ENCODE measurements around the gene ZNF564.
"Not testable (repeated sequence)": the region's sequence is repeated elsewhere in the genome, so short reads cannot be mapped to it uniquely, and the experiment has no call there.

ZNF564 gene

DNA sequence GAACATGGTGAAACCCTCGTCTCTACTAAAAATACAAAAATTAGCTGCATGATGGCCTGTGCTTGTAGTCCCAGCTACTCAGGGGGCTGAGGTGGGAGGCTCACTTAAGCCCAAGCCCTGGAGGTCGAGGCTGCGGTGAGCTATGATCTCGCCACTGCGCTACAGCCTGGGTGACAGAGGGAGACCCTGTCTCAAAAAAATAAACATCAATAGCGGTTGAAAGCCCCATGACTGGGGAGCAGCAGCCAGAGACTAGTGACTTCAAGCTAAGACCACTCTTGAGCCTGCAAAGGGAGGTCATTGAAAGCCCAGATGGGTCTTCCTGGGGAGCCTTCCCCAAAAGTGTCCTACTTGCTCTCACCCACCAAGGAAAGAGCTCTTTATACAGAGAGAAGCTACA, 54.8 kb downstream of the ZNF564 start:
- DNase-seq = no peak

DNA sequence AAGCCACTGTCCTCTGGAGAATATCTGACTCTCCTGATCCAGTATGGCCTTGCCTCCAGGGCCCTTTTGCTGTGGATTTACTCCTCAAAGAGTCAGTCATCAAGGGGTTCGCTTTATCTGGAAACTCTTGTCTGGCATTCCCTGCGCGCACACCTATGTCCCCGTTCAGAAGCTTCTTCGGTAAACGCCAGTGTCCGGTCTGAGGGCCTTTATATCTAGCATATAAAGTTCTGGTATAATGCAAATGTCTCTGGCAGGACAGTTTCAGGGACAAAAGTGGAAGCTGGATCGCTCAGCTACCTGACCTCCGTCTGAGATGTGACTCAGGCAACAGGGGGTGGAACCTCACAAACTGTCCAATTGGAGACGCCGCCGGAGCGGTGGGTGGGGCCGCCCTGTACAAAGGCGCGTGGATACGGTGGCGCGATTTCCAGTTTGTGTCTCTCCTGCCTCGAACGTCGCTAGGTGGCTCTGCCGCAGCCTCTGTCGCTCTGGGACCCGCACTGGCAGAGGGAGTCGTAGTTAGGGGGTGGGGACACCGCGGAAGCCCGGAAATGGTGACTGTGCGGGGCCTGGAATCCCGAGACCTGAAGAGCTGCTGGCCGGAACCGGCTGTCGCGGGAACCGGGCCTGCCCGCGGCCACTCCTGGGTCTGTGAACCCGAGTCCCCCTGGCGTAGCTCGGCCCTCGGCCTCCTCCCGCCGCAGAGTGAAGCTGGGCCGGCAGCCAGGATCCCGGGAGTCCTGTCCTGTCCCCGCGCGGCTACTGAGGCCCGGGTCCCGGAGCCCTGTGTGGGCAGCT, 56.1 kb downstream of the ZNF564 start:
- DNase-seq = peak; percentile 57 to 97 (median 88)

DNA sequence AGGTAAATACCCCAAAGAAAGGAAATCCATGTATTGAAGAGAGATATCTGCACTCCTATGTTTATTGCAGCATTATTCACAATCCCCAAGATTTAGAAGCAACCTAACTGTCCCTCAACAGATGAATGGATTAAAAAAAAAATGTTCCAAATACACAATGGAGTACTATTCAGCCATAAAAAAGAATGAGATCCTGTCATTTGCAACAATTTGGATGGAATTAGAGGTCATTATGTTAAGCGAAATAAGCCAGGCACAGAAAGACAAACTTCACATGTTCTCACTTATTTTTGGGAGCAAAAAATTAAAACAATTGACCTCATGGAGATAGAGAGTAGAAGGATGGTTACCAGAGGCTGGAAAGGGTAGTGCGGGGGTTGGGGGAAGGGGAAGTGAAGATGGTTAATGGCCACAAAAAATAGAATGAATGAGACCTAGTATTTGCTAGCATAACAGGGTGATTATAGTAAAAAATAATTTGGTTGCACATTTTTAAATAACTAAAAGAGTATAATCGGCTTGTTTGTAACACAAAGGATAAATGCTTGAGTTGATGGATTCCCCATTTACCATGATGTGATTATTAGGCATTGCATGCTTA, 56.9 kb downstream of the ZNF564 start:
- no peak for DNase-seq

DNA sequence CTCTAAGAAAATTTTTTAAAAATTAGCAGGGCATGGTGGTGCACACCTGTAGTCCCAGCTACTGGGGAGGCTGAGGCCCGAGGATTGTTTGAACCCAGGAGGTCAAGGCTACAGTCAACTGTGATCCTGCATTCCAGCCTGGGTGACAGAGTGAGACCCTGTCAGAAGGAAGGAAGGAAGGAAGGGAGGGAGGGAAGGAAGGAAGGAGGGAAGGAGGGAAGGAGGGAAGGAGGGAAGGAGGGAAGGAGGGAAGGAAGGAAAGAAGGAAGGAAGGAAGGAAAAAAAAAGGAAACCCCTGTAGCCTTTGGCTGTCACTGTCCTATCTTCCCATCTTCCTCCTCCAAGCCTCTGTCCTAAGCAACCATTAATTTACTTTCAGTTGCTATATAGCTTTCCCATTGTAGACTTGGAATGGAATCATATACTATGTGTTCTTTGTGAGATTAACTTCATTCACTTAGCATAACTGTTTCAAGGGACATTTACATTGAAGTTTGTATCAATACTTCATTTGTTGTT, 65.0 kb downstream of the ZNF564 start:
- not testable (repeated sequence) for DNase-seq

GRCh38 chr19:12485571-12485970, 65.7 kb downstream of the ZNF564 start:
- no peak for DNase-seq

DNA sequence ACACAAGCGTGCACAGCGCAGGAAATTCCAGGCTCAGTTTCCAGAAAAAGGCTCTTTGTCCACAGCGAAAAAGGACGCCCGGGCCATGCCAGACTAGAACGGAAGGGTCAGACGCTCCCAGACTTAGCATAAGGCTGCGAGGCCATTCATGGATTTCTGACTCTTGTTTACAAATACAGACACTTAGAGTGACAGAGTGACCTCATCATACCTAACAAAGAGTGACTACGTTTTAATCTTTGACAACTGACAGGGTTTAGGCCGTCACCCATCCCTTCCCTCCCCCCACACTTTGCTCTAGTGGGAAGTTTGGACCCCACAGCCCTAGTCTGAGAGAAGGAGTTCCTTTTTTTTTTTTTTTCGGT, 66.2 kb downstream of the ZNF564 start:
- peak in 1 of 14 donors; percentile 72 for DNase-seq

GRCh38 chr19:12484371-12485051, 66.8 kb downstream of the ZNF564 start, which contains the start of gene ZNF709:
Gene ZNF709 (minus strand): TSS chr19:12484816. CDS start chr19:12484657, 159 bp downstream.
- DNase-seq = peak; percentile 24 to 89 (median 84)

DNA sequence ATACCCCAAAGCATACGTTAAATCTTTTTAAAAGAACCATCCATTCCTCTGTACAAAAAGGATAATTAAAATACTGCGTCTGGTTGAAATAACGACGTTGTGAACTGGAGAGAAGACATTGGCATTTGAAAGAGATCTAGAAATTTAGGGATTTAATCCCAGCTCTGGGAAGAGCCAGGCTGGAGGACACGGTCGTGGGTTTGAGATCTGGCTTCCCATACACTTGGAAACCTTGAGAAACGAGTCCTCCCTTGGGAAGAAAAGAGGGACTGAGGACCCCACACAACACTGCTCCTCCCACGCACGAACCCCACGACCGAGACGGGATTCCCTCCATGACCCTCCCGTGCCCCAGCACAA, 67.3 kb downstream of the ZNF564 start:
- no peak for DNase-seq

GRCh38 chr19:12482509-12482886, 68.8 kb downstream of the ZNF564 start:
- no peak for DNase-seq

DNA sequence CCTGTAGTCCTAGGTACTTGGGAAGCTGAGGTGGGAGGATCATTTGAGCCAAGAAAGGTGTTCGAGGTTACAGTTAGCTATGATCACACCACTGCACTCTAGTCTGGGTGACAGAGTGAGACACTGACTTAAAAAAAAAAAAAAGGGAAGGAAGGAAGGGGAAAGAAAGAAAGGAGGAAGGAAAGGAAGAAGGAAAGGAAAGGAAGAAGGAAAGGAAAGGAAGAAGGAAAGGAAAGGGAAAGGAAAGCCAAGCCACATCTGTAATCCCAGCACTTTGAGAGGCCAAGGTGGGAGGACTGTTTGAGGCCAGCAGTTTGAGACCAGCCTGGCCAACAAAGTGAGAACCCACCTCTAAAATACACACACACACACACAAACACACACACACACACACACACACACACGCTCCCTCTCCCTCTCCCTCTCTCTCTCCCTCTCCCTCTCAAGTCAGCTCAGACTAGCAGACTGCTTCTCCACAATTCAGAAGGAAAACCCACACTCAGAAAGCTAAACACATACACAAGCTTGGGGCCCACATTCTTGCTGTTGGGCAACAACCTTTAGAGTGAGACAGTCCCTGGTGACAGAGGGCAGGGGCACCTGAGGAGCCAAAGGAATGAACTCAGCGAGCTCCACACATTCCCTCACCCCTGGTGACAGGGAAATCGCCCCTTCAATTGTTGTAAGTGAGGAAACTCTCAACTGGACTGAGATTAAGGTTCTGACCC, 69.3 kb downstream of the ZNF564 start:
- no peak for DNase-seq

DNA sequence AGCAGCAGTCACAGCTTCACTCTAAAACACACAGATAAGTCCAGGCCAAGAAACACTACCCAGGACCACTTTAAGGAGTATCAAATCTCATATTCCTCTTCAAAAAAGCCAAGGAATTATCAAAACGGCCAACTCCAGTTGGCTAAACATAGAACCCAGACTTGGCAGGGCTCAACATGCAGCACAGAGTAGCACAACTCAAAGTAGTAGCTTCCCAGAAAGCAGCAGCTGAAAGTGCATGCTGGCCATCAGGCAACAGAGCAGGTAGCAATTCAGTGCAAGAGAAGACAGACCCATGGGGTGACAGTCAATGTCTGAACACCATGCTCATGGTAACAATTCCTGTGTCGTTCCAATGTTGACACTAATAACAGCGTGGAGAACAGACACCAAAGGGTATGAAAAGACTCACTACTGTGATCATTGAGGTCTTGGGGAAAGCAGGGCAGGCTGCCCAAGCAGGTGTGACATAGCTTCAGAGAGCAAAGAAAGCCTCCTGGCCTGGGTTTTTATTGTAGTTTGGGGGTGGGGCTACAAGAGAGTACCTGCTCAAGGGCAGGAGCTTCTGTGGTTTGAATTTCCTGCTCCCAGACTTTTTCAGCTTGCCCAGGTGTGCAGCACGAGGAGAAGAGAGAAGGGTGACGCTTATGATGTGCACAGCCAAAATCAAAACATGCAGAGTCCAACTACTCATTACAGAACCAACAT, 72.9 kb downstream of the ZNF564 start:
- no peak for DNase-seq
